SJSA1 (cell line): ENCODE data around the gene SH2D7. TPM values are rescaled to one million over a fixed set of nuclear protein-coding genes. Genes with fewer than 3 reads are reported as not detected.
A peak's percentile ranks its signal among the peaks of the same experiment; 100 is the strongest.

Experiments used
- DNase-seq, 2 experiments: peaks; one replicate each; pipeline ENCODE4 v3.0.0-alpha.2; 2015 to 2020; ENCODE audit warnings: low spot score in 2 of 2, low read depth in 1 of 2
- H3K27ac ChIP-seq: fragments of 250-450 bp; sonication (Bioruptor Pico); 2 replicates; pipeline ENCODE4 v1.5.1; 2020; ENCODE audit warnings: mild to moderate bottlenecking, moderate library complexity
- H3K27me3 ChIP-seq: fragments of 250-450 bp; sonication (Bioruptor Pico); replicated peaks from 2 replicates; pipeline ENCODE4 v1.5.1; 2020; ENCODE audit warnings: mild to moderate bottlenecking, moderate library complexity
- H3K36me3 ChIP-seq: fragments of 250-450 bp; sonication (Bioruptor Pico); 2 replicates; pipeline ENCODE4 v1.5.1; 2020; ENCODE audit warnings: mild to moderate bottlenecking
- H3K4me1 ChIP-seq: fragments of 250-450 bp; sonication (Bioruptor Pico); replicated peaks from 2 replicates; pipeline ENCODE4 v1.6.1; 2021; ENCODE audit warnings: mild to moderate bottlenecking
- H3K4me3 ChIP-seq: fragments of 250-450 bp; sonication (Bioruptor Pico); 2 replicates; pipeline ENCODE4 v1.5.1; 2020; ENCODE audit warnings: mild to moderate bottlenecking
- H3K9me3 ChIP-seq: fragments of 250-450 bp; sonication (Bioruptor Pico); replicated peaks from 2 replicates; pipeline ENCODE4 v1.5.1; 2020; ENCODE audit warnings: mild to moderate bottlenecking
- total RNA-seq: library from RNA; depleted of rRNA; stranded (reverse); fragments of >200 nt; shearing (Covaris generic); gene quantifications from 2 replicates; pipeline ENCODE4 v1.2.3, GENCODE V29; 2014

SH2D7 gene
- total RNA-seq, 1 experiment from 2014 or later, result not detected

GRCh38 chr15:78065973-78066946 is 26.1 kb upstream of the SH2D7 start:
- no peak for DNase-seq
- Histone ChIP-seq H3K4me1 (peaks cover 84% of the 10 kb centered on the region), H3K27ac (peak overlapping the region; percentile 71), H3K27me3 (no peaks in the 10 kb centered on the region), H3K9me3 (no peaks in the 10 kb centered on the region), H3K36me3 (no peaks in the 10 kb centered on the region), H3K4me3 (no peak overlapping the region)

DNA sequence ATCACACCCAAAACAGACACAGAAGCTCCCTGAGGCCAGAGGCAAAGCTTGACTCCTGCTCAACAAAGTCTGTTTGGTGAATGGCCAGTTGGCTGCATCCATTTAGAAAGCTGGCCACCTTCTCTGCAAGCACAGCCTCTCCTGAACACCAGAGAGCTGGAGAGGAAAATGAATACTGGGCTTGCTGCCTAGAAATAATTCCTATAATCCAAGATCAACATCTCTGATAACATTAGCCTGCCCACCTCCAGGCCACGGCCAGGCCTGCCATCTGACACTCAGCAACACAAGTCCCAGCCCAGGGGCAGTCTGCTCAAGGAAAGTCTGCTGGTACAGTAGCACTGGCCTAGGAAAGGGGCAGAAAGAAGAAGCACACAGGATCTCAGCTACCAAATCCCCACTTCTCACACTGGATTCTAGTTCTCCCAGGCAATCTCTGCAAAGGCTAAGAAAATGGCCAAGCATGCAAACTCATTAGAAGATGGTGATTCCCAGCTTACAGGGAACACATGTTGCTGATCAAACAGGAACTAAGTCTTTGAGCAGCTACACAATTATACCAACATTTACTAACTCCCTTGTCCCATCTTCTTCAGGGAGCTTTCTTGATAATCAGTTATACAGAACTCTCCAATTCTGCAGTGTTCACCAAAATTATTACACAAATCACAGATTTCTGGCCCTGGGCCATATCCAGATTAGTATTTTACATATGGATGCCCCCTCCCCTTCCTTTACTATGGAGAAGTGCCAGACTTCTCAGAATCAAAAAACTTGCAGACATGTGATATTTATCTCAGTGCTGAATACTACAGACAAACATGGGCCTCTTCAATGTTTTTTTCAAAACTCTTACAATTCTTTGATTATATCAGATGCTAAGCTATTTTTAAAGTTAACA is 24.8 kb upstream of the SH2D7 start:
- Histone ChIP-seq H3K27ac (no peak overlapping the region), H3K9me3 (no peaks in the 10 kb centered on the region), H3K4me3 (no peak overlapping the region), H3K36me3 (no peaks in the 10 kb centered on the region), H3K27me3 (no peaks in the 10 kb centered on the region), H3K4me1 (peaks cover 88% of the 10 kb centered on the region)
- no peak for DNase-seq

DNA sequence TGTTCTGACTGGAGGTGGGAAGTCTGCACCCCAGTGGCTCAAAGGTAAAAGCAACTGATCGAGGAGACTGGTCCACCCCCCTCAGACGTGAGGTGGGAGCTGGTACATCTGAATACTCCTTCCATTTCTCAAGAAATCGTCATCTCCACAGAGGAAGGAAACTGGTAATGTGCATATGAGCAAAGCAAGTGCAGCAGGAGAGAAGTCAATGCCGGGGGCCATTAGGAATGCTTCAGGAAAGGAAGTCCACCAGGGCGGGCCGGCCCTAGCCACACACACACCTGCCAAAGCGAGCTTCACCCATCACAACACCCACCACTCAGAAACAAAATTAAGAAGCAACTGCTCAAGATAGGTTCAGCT is 23.3 kb upstream of the SH2D7 start:
- H3K9me3 ChIP-seq, result no peaks in the 10 kb centered on the region
- DNase-seq, result no peak
- no peaks in the 10 kb centered on the region for H3K27me3 ChIP-seq
- peaks cover 87% of the 10 kb centered on the region for H3K4me1 ChIP-seq
- H3K27ac ChIP-seq, result no peak overlapping the region; the same call in 1 of the 2 replicates
- H3K36me3 ChIP-seq, result 0 out of 2 replicates have a peak, but pooled peaks cover 4% of the 10 kb centered on the region
- H3K4me3 ChIP-seq, result no peak overlapping the region

DNA sequence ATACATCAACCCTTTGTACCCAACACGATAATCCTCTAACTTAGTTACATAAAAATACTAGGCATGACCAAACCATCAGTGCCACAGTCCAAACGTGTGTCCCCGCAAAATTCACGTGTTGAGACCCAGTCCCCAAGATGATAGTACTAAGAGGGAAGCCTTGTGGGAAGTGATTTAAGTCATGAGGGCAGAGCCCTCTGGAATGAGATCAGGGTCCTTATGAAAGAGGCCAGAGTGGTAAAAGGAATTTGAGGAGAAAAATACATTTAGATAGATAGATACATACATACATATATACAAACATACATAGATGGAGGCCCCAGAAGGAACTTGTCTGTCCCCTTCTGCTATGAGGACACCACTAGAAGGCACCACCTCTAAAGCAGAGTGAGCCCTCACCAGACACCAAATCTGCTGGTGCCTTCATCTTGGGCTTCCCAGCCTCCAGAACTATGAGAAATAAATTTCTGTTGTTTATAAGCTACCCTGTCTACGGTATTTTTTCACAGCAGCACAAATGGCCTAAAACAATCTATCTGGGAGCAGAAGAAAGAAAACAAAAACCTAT is 22.8 kb upstream of the SH2D7 start:
- Histone ChIP-seq H3K4me3 (no peak overlapping the region), H3K36me3 (peaks cover 6% of the 10 kb centered on the region), H3K27me3 (no peaks in the 10 kb centered on the region), H3K27ac (no peak overlapping the region), H3K4me1 (peaks cover 84% of the 10 kb centered on the region), H3K9me3 (no peaks in the 10 kb centered on the region)
- no peak for DNase-seq

- peaks cover 84% of the 10 kb centered on the region for H3K4me1 ChIP-seq
- peaks cover 10% of the 10 kb centered on the region for H3K36me3 ChIP-seq
- H3K4me3 ChIP-seq, result no peak overlapping the region
- no peaks in the 10 kb centered on the region for H3K9me3 ChIP-seq
- H3K27me3 ChIP-seq, result no peaks in the 10 kb centered on the region
- DNase-seq, result no peak
- H3K27ac ChIP-seq, result no peak overlapping the region
These were observed 22.2 kb upstream of the SH2D7 start for GRCh38 chr15:78070049-78070700.

- no peak overlapping the region for H3K27ac ChIP-seq
- H3K9me3 ChIP-seq, result no peaks in the 10 kb centered on the region
- no peak overlapping the region for H3K4me3 ChIP-seq
- H3K27me3 ChIP-seq, result no peaks in the 10 kb centered on the region
- peaks cover 13% of the 10 kb centered on the region for H3K36me3 ChIP-seq
- no peak for DNase-seq
- peaks cover 88% of the 10 kb centered on the region for H3K4me1 ChIP-seq
These were observed 21.0 kb upstream of the SH2D7 start for GRCh38 chr15:78071383-78071782.

GRCh38 chr15:78072080-78072892 is 20.1 kb upstream of the SH2D7 start:
- no peaks in the 10 kb centered on the region for H3K27me3 ChIP-seq
- peak in 1 of 2 experiments; percentile 61 for DNase-seq
- no peak overlapping the region for H3K4me3 ChIP-seq
- H3K4me1 ChIP-seq, result peaks cover 88% of the 10 kb centered on the region
- H3K27ac ChIP-seq, result peak overlapping the region; percentile 30
- H3K9me3 ChIP-seq, result 0 out of 2 replicates have a peak, but pooled peaks cover 2% of the 10 kb centered on the region
- peaks cover 18% of the 10 kb centered on the region for H3K36me3 ChIP-seq

GRCh38 chr15:78073046-78073787 is 19.1 kb upstream of the SH2D7 start:
- Histone ChIP-seq H3K4me3 (no peak overlapping the region), H3K4me1 (peaks cover 83% of the 10 kb centered on the region), H3K9me3 (0 out of 2 replicates have a peak, but pooled peaks cover 2% of the 10 kb centered on the region), H3K27me3 (no peaks in the 10 kb centered on the region), H3K27ac (peak overlapping the region; percentile 30), H3K36me3 (peaks cover 19% of the 10 kb centered on the region)
- no peak for DNase-seq

DNA sequence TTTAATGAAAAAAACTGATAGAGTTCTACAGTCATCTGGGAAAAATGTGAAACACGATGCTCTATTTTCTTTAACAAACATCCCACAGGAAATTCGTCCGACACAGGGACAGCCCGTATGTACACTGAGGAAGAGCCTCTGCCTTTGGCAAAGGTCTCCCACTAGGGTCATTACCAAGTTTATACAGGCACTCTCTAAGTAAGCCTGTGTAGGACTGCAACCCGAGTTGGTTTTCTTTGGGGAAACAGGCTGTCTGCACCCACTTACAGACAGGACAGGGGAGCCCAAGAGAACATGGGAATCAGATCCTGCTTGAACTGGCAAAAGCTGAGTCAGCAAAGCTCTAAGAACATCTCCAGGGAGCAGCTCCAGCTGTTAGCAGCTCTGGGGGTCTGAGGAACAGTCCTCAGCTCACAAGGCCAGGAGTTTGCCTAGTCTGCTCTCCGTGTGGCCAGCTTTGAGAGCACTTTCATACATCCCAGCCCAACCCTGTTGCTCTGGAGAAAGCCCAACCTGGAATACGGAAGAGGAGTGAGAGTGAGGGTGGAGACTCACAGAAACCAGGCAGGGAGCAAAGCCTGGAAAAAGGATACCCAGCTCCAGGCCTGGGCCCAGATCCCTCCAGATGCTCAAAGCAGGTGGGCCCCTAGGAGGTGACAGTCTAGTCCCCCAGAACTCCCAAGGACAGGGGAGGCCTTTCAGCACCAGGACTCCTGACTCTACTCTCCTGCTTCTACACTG is 16.7 kb upstream of the SH2D7 start:
- 0 out of 2 replicates have a peak, but pooled peaks cover 2% of the 10 kb centered on the region for H3K9me3 ChIP-seq
- peak overlapping the region; percentile 97 for H3K4me3 ChIP-seq
- no peaks in the 10 kb centered on the region for H3K27me3 ChIP-seq
- H3K4me1 ChIP-seq, result peaks cover 61% of the 10 kb centered on the region
- peak; percentile 76 to 91 for DNase-seq
- H3K27ac ChIP-seq, result peak overlapping the region; percentile 93
- H3K36me3 ChIP-seq, result peaks cover 19% of the 10 kb centered on the region

DNA sequence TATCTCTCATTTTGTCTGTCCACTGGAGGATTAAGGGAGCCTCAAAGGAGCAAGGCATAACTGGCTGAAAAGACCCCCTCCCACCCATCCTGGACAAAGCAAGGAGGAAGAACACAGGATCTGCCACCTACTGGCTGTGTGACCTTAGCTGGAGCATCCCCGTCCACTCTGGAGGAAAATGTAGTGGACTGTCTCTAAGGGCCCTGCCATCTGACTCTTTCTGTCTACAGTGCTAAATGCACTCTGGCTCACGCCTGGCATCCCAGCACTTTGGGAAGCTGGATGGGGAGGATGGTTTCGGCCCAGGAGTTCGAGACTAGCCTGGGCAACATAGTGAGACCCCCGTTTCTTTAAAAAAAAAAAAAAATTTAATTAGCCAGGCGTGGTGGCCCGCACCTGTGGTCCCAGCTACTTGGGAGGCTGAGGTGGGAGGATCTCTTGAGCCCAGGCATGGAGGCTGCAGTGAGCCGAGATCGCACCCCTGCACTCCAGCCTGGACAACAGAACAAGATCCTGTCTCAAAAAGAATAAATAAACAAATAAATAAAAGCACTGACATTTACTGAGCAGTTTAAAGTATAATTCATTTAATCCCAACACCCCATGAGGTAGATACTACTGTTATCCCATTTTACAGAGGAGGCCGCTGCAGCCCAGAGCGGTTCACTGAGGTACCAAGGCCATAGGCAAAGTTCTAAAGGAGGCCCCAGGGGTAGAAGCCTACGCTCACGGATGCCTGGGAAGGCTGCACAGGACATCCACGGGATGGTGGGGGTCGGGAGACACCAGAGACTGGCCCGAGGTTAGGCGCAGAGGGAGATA is 15.9 kb upstream of the SH2D7 start:
- H3K9me3 ChIP-seq, result 0 out of 2 replicates have a peak, but pooled peaks cover 2% of the 10 kb centered on the region
- H3K27ac ChIP-seq, result peak overlapping the region; percentile 93
- peaks cover 57% of the 10 kb centered on the region for H3K4me1 ChIP-seq
- peak overlapping the region; percentile 97 for H3K4me3 ChIP-seq
- DNase-seq, result no peak
- H3K36me3 ChIP-seq, result peaks cover 19% of the 10 kb centered on the region
- H3K27me3 ChIP-seq, result no peaks in the 10 kb centered on the region
